ENCODE data around the gene SLC35F1. TPM values are rescaled to one million over a fixed set of nuclear protein-coding genes. Genes with fewer than 3 reads are reported as not detected.

SLC35F1 gene
- total and polyA plus RNA-seq, 9 donors: 0.08 to 2.5 (median 0.24) TPM; not detected in 1

DNA sequence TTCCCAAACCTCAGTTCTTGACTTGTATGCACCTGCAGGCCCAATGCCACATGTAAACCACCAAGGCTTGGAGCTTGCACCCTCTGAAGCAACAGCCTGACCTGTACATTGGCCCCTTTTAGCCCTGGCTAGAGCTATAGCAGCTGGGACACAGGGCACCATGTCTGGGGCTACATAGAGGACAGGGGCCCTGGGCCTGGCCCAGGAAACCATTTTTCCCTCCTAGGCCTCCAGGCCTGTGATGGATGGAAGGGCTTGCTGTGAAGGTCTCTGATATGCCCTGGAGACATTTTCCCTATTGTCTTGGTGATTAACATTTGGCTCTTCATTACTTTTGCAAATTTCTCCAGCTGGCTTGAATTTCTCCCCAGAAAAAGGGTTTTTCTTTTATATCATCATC, 64.6 kb downstream of the SLC35F1 start:
- no peak for DNase-seq
- H3K27ac ChIP-seq: no peak overlapping the region
- no peaks in the 10 kb centered on the region for H3K27me3 ChIP-seq
- H3K9me3 ChIP-seq: no peaks in the 10 kb centered on the region
- no peaks in the 10 kb centered on the region for H3K4me1 ChIP-seq (ENCODE audit: insufficient read depth)
- intact Hi-C loops (cut with DNase I): no loop called here
- no peak overlapping the region for H3K4me3 ChIP-seq
- no peaks in the 10 kb centered on the region for H3K36me3 ChIP-seq
- no peak for TF ChIP-seq POLR2A (IDR thresholded peaks at IDR 0.05)
- no peak for TF ChIP-seq EP300 (IDR thresholded peaks at IDR 0.05)
- TF ChIP-seq, protein P1, sequence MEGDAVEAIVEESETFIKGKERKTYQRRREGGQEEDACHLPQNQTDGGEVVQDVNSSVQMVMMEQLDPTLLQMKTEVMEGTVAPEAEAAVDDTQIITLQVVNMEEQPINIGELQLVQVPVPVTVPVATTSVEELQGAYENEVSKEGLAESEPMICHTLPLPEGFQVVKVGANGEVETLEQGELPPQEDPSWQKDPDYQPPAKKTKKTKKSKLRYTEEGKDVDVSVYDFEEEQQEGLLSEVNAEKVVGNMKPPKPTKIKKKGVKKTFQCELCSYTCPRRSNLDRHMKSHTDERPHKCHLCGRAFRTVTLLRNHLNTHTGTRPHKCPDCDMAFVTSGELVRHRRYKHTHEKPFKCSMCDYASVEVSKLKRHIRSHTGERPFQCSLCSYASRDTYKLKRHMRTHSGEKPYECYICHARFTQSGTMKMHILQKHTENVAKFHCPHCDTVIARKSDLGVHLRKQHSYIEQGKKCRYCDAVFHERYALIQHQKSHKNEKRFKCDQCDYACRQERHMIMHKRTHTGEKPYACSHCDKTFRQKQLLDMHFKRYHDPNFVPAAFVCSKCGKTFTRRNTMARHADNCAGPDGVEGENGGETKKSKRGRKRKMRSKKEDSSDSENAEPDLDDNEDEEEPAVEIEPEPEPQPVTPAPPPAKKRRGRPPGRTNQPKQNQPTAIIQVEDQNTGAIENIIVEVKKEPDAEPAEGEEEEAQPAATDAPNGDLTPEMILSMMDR (IDR thresholded peaks at IDR 0.05): no peak

DNA sequence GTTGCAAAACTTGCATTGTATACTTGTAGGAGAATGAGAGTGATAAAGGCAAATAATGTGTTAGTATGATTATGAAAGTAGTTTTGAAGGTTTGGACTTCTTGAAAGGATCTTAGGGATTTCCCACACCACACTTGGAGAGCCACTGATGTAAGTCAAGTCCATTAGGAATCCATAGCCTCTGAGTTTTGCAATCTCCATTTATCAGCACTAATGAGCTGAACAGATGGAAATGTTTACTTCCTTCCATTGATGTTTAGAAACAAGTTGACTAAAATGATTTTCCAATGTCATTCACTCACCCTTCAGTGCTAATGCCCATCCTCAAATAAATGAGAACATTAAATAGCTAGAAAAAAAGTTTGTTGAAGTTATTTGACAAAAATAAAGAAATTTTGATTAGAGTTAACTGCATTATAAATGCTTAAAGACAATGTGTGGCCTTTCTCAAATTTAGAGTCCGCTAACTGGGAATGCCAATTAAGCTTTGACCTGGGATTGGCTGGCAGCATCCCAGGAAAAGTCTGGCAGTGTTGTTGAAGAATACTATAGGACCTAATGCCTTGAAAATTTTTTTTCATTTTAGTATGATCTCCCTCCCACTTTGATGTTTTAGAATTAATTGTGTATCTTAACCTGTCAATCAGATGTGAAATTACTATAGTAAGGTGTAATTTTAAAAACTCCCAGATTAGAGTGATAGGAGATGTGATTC, 68.0 kb downstream of the SLC35F1 start:
- WGBS, 3 donors: 79 to 84% (median 81%) methylated on average over 1 of the region's 1 CpG
- Histone ChIP-seq H3K27ac (no peak overlapping the region), H3K4me3 (no peak overlapping the region), H3K36me3 (no peaks in the 10 kb centered on the region), H3K9me3 (no peaks in the 10 kb centered on the region), H3K27me3 (no peaks in the 10 kb centered on the region), H3K4me1 (ENCODE audit: insufficient read depth) (no peaks in the 10 kb centered on the region)
- no peak for DNase-seq
- intact Hi-C loops (cut with DNase I): no loop called here
- TF ChIP-seq, protein P1 (IDR thresholded peaks at IDR 0.05): no peak
- no peak for TF ChIP-seq POLR2A (IDR thresholded peaks at IDR 0.05)
- TF ChIP-seq EP300 (IDR thresholded peaks at IDR 0.05): no peak

DNA sequence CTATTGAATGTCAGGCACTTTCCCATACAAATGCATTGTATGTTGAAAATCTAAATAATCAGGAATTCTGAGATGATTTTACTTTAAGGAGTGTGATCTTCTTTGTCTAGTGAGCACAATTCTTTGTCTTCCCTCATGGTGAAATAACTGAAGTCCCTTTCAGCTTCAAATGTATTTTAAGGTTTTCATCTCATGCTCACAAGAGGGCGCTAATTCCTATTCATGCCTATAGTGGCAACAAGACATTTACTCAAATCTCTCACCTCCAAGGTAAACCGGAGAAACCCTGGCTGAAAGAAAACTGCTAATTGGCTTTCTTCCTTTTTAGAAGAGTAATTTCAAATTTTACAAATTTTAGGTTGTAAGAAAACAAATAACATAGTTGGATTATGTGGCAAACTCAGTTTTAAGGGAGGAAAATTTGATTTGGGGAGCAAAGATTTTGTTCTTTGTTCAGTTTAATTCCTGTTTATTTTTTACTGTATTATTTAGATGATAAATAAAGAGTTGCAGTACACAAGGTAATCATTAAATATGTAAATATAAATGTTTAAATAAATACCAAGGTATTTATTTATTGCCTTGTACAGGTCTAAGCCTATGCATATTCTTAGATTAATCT, 69.1 kb downstream of the SLC35F1 start:
- TF ChIP-seq EP300 (IDR thresholded peaks at IDR 0.05): no peak
- no peak for TF ChIP-seq POLR2A (IDR thresholded peaks at IDR 0.05)
- TF ChIP-seq, protein P1 (IDR thresholded peaks at IDR 0.05): no peak
- 6 to 16% (median 10%) methylated on average over 2 of the region's 2 CpGs for WGBS, 3 donors
- H3K9me3 ChIP-seq: no peaks in the 10 kb centered on the region
- H3K27me3 ChIP-seq: no peaks in the 10 kb centered on the region
- H3K4me1 ChIP-seq (ENCODE audit: insufficient read depth): no peaks in the 10 kb centered on the region
- DNase-seq: no peak
- H3K4me3 ChIP-seq: no peak overlapping the region
- no peak overlapping the region for H3K27ac ChIP-seq
- no peaks in the 10 kb centered on the region for H3K36me3 ChIP-seq
- intact Hi-C loops (cut with DNase I): no loop called here

DNA sequence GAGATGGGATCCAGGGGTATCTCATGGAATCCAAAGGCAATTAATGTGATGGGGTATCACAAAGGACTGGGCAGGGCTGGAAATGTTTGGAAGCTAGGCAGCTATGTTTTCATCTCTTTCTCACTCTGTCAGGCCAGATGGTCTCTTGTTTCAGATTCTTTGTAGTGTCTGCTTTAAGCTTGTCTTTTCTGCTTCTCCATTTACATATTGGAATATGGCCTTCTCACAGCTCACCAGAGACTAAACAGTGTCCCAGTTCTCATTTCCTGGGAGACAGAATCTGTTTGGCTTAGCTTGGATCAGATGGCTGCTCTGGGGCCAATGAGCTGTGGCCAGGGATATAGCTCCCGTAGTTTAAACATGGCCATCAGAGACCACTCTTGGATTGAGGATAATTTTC, 78.9 kb downstream of the SLC35F1 start:
- Histone ChIP-seq H3K36me3 (no peaks in the 10 kb centered on the region), H3K27ac (no peak overlapping the region), H3K4me1 (ENCODE audit: insufficient read depth) (no peaks in the 10 kb centered on the region), H3K4me3 (no peak overlapping the region), H3K9me3 (no peaks in the 10 kb centered on the region), H3K27me3 (no peaks in the 10 kb centered on the region)
- TF ChIP-seq, protein P1 (IDR thresholded peaks at IDR 0.05): no peak
- TF ChIP-seq POLR2A (IDR thresholded peaks at IDR 0.05): no peak
- TF ChIP-seq EP300 (IDR thresholded peaks at IDR 0.05): no peak
- DNase-seq: no peak
- intact Hi-C loops (cut with DNase I): no loop called here
- 65 to 81% (median 71%) methylated on average over 1 of the region's 1 CpG for WGBS, 3 donors
